HG03139 (cell line): ENCODE data around the gene NAT8.
A peak's percentile ranks its signal among the peaks of the same experiment; 100 is the strongest.
"Not testable (repeated sequence)": the region's sequence is repeated elsewhere in the genome, so short reads cannot be mapped to it uniquely, and the experiment has no call there.

Experiments
- ATAC-seq: cut with Tn5 transposase; IDR thresholded peaks from one replicate; pipeline ENCODE4 v1.9.1; 2021; ENCODE audit not compliant: unreplicated experiment

NAT8 gene, protein sequence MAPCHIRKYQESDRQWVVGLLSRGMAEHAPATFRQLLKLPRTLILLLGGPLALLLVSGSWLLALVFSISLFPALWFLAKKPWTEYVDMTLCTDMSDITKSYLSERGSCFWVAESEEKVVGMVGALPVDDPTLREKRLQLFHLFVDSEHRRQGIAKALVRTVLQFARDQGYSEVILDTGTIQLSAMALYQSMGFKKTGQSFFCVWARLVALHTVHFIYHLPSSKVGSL

DNA sequence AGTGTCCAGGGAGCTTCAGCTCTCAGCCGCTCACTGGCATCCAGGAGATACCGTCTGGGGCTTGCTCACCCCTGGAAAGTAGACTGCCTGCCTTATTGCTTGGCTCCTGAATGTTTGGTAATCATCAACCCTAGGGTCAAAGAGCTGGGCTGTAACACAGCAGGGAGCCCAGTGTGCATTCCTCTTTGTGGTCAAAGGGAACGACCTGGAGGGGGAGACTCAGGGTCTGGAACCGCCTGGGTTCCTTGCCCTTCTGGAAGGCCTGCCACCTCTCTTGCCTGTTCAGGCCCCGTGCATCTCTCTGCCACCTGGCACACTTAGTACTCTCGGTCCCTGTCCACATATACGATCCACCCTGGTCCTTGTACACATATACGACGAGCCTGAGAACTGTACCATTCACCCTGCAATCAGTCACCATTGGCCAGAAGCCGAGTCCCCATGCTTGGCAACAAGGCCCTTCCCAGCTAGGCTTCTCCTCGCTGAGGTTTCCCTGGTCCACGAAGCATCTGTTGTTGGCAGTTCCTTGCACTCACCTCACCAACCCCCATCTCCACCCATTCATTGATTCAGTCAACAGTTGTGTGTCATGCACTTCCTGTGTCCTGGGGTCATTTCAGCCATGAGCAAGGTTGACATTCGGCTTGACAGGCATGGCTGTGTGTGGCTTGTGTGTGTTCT lies at the start of gene NAT8:
Gene NAT8, minus strand, starts transcription at position 85 of the 681 bp plus-strand sequence. CDS start 794 bp downstream, outside the sequence.
- no peak for ATAC-seq

DNA sequence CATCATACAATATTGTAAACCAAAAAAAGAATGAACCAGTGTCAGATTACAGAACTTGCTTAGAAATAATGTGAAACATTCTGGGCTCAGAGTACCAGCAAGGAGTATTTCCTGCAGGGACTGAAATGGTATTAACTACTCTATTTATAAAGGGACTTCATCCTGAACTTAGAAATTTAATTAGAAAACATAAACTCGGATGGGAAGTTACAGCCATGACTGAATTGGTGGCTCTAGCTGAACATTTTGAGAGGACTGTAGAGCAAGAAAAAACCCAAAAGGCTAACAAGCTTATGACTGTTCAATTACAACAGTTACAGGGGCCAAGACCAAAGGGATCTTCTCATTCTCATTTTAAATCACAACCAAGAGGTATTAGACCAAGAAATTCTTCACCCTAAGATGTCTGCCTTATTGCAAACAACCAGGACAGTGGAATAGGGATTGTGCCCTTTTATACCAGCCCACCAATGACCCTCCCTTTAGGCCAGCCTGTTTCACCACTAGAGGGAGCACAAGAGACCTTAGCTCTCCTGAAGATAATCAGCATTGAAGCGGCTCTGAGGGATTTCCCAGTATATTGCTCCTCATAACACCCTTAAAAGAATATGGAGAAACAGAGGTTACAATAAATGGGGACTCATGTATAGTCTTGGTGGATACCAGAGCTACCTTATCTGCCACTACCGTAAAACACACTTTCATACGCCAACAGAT lies 48.3 kb upstream of the NAT8 start:
- peak; percentile 70 for ATAC-seq

DNA sequence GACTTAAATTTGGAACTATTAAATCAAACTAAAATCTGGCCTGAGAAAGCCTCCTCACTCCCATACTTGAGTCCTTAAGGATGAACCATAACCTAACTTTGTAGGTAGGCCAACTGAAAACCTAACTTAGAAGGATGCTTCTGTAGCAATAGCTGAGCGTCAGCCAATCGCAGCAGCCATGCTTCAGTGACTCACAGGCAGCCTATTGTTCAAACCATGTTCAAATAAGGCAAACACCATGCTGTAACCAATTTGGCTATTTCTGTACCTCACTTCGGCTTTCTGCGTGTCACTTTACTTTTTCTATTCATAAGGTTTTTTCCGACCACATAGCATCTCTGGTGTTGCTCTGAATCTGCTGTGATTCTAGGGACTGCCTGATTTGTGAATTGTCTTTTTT lies 46.3 kb upstream of the NAT8 start:
- not testable (repeated sequence) for ATAC-seq

DNA sequence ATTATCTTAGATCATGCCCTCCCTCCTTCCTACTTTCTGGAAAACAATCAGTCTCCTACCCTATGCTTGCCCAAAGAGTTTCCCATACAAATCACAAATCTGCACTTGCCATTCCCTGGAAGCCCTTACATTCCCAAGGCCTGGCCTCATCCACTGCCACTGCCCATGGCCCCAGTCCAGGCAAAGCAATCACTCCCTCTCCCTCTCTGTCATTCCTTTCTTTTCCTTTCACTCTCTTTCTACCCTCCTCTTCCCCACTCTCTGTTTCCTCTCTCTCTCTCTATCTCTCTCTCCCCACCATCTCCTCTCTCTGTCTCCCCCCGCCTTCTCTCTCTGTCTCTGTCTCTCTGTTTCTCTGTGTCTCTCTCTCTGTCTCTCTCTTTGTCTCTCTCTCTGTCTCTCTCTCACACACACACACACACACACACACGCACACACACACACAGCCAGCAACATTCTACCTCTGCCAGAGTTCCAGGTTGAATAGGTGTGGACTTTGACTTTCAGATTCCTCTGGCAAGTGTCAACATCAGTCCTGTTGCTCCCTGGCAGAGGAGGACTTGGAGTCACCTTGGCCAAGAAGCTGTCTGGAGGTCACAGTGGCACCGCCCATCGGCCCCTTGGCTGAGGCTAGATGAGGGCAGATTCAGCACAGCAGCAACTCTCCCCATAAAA lies 43.7 kb upstream of the NAT8 start:
- no peak for ATAC-seq

DNA sequence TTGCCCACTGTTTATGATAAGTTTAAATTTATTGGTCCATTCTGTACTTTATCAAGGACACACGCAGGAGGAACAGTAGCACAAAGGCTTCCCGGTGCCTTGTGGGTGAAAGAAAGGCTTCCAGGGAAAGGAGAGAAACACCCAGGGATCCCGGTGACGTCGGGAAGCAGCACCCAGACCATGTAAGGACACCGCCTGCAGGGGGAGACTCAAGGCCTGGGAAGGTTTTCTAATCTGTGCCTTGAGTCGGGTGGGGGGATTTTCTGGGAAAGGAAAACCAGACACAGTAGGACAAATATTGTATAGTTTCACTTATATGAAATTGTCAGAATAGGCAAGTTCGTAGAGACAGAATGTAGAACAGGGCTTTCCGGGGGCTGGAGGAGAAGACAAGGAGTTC lies 42.7 kb upstream of the NAT8 start:
- ATAC-seq: not testable (repeated sequence)

DNA sequence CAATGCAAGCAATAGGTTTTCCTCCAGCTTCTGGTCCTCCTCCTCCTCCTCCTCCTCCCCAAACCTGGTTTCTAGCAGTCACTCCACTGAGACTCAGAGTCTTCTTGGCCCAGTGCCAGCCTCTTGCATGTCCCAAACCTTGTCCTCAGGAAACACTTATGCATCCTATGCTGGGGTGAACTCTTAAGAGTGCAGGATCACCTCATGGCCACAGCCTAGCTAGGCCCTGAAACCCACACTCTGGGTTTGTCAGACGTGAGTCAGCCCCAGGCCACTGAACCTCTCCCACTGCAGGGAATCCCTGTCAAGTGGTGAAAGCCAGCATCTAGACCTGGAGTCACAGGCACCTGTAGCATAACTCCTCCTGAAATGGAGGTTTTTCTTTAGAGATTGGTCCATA lies 42.1 kb upstream of the NAT8 start:
- ATAC-seq: not testable (repeated sequence)

DNA sequence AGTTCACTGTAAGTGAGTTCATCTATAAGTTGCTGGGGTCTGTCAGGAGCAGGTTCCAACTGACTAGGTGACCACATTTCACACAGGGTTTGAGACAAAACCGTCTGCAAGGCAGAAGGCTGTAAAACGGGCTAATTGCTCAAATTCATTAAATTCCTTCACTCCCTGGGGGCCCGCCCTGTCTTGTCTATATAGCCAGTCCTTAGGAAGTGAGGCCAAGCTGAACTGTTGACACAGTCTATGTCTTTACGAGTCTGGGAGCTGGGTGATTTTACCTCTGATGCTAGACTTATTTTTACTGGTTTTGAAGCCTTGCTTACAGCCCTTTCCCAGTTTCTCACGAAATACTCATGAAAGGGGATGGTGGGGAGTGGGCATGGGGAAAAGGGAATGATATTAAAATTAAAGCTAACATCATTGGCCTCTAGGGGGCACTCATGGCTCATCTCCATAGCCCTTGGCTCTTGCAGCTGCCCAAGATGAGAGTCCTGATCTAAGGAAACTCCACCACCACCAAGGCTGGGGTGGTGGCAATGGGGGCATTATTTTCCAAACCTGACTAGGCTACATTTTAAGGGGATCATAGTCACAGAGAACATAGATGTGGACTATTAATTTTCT lies 37.8 kb upstream of the NAT8 start:
- not testable (repeated sequence) for ATAC-seq

DNA sequence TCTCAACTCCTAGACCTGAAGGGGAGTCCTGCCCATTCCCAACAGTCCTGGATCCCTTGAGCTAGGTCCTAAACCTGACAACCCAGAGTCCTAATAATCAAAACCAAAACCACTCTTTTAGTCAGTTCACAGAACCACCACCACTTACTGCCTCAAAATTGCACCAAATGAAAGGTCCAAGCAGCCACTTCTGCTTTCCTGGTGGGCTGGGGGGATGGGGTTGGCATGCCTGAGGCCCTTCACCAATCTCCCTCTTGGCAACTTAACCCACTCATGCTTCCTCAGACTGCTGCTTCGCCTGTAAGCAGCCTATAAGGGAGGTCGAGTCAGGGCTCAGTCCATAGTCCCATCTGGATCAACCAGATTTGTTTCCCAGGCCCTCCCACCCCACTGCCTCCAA lies 37.0 kb upstream of the NAT8 start:
- not testable (repeated sequence) for ATAC-seq

DNA sequence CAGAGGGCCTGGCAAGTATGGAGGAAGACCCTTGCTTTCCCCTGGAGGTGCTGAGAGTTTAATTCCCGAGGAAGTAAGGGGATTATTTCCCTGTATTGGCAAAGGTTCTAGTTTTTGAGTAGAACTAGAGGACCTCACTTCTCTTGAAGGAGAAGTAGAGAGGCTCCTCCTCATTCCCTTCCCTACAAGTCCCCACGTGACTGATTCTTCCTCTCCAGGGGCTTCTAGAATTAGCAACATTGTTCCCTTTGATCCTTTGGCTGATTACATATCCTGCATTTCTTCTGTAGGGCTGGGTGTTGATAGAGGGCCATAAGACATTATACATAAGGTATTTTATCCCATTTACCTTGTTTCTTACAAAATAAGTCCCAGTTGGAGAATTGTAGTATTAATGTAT lies 35.8 kb upstream of the NAT8 start:
- not testable (repeated sequence) for ATAC-seq

DNA sequence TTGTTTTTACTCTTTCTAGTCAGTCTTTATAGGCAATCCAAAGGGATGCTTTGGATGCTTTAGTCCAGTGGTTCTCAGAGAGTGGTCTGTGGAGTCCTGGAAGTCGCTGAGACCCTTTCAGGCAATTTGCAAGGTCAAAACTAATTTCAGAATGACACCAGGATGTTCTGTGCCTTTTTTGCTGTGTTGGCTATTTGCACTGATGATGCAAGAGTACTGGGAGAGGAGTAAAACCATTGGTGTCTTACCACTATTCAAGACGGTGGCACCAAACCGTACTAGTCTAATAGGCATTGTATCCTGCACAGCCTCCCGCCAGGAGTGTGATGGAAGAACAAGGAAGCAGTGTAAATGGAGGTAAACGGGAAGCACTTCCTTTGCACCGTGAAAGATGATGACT lies 34.0 kb upstream of the NAT8 start:
- ATAC-seq: not testable (repeated sequence)

DNA sequence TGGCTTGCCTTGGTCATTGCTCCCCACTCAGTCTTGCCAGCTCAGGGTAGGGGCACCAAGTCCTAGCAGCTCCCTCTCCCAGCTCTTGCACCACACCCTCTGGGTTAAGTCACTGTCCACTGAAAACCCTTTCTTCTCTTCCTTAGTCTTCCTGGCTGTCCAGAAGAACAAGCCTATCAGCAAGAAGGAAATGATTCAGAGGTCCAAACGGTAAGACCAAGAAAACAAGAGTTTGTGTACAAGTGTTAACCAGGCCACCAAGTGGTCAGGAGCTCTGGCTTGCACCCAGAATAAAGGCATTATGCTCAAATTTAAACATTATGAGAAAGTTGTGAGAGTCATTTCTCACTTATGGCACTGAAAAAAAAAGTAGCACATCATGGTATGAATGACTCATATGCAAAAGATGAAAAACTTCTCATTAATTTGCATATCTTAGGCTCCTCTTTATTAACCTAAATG lies 32.5 kb upstream of the NAT8 start:
- ATAC-seq: not testable (repeated sequence)

DNA sequence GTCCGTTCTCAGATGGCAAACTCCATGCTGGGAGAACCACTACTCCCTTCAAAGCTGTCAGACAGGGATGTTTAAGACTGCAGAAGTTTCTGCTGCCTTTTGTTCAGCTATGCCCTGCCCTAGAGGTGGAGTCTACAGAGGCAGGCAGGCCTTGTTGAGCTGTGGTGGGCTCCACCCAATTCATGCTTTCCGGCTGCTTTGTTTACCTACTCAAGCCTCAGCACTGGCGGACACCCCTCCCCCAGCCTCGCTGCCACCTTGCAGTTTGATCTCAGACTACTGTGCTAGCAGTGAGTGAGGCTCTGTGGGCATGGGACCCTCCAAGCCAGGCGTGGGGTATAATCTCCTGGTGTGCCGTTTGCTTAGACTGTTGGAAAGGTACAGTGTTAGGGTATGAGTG lies 27.8 kb upstream of the NAT8 start:
- not testable (repeated sequence) for ATAC-seq

DNA sequence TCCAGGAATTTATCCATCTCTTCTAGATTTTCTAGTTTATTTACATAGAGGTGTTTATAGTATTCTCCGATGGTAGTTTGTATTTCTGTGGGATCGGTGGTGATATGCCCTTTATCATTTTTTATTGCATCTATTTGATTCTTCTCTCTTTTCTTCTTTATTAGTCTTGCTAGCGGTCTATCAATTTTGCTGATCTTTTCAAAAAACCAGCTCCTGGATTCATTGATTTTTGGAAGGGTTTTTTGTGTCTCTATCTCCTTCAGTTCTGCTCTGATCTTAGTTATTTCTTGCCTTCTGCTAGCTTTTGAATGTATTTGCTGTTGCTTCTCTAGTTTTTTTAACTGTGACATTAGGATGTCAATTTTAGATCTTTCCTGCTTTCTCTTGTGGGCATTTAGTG lies 25.0 kb upstream of the NAT8 start:
- ATAC-seq: not testable (repeated sequence)

DNA sequence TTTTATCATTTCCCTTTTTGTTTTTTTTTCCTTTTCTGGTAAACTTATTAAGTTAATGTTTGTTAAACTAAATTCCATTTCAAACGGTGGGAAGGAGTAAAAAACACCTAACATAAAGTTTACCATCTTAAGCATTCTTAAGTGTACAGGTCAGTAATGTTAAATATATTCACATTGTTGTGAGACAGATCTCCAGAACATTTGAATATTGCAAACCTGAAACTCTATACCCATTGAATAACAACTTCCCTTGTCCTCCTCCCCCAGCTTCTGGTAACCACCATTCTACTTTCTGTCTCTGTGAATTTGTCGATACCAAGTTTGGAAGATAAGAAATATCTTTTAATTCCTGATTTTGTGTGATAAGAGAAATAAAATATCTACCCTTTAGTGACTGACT lies 12.0 kb upstream of the NAT8 start:
- ATAC-seq: no peak

DNA sequence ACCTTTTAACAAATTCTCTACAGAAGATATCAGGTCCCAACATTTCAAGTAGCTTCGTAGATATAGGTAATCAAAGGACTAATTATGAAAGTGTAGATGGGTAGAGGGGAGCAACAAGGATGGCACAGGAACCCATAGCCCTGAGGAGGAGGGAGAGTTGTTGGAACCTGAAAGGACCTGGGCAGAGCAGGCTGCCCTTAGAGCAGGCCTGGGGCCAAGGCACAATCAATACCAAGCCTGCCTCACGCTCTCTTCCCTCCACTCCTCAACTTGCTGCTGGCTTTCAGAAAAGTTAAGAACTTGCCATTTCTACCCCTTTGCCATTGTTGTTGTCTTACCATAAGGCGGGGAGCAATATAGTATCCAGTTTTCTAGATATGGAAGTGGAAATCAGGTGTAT lies 10.1 kb upstream of the NAT8 start:
- ATAC-seq: no peak

DNA sequence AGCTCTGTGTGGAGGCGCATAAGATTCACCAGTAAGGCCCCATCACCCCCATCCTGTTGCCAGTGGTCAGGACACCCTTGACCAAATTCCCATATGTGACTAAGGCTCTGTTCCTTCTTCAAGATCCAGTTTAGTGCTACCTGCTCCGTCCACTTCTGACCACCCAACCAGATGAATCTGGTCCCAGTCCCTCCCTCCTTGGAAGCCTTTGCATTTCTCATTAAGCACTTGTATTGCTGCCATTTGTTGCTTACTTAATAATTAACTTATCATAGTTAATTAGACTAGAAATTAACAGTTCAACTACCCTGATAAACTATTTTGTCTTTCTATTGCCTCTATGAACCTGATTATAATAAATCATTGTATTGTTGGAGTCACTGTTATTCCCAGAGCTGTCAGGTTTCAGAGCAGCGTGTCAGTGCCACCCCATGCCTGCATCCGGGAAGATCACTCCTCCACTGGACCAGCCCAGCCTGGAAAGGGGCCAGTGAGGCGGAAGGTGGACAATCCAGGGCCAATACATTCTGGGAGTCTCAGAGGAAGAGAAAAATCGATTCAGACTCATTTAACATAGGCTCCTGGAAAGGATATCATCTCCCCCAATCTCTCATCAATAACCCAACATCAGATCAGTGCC lies 9.5 kb upstream of the NAT8 start:
- ATAC-seq: no peak

DNA sequence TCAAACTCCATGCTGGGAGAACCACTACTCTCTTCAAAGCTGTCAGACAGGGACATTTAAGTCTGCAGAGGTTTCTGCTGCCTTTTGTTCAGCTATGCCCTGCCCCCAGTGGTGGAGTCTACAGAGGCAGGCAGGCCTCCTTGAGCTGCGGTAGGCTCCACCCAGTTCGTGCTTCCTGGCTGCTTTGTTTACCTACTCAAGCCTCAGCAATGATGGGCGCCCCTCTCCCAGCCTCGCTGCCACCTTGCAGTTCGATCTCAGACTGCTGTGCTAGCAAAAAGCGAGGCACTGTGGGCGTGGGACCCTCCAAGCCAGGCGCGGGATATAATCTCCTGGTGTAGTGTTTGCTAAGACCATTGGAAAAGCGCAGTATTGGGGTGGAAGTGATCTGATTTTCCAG lies 5.5 kb upstream of the NAT8 start:
- ATAC-seq: not testable (repeated sequence)

DNA sequence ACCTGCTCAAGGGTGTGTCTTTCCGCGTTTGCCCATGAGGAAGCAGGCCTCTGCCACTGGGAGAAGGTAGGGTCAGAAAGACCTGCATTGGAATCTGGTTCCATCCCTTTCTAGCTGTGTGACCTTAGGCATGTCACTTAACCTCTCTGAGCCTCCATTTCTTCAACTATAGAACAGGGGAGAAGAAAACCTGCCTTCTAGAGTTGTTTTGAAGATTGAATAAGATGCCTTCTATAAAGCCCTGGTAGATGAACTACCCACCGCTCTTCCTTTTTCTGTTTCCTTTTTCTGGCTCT lies 507 bp downstream of the NAT8 start:
- ATAC-seq: no peak

DNA sequence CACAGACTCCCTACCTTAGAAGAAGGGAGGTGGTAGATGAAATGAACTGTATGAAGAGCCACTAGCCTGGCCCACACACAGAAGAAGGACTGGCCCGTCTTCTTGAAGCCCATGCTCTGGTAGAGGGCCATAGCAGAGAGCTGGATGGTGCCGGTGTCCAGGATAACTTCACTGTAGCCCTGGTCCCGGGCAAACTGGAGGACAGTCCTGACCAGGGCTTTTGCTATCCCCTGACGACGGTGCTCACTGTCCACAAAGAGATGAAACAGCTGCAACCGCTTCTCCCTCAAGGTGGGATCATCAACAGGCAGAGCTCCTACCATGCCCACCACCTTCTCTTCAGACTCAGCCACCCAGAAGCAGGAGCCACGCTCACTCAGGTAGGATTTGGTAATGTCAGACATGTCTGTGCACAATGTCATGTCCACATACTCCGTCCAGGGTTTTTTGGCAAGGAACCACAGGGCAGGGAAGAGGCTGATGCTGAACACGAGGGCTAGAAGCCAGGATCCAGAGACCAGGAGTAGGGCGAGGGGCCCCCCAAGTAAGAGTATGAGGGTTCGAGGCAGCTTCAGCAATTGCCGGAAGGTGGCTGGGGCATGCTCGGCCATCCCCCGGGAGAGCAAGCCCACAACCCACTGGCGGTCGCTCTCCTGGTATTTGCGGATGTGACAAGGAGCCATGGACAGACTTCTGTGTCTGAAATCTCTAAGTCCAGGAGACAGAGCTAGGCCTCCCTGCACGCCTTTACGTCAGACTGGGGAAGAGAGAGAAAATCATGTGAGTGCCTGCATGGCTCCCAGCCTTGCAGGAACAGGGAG lies 1.1 kb downstream of the NAT8 start:
- ATAC-seq: no peak

DNA sequence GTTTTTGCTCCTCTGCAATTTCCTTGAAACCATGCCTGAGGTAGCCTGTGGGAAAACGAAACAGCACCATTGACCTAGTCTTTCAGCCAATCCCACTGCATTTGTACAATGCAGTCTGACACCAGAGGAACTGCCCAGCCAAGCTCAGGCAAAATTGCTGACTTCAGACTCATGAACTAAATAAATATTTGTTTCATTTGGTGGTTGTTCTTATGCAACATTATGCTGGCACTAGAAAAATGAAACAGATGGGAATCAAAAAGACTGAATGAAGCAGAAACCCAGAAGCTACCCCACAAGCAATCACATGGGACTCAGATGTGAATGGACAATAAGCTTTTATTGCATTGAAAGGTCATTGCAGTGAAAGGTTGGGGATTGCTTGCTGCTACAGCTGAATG lies 1.7 kb downstream of the NAT8 start:
- no peak for ATAC-seq
